Vagina (tissue), 2 donors: Measurements from ENCODE around the gene GNAQ. TPM values are rescaled to one million over a fixed set of nuclear protein-coding genes. Genes with fewer than 3 reads are reported as not detected.
"Not testable (repeated sequence)": the region's sequence is repeated elsewhere in the genome, so short reads cannot be mapped to it uniquely, and the experiment has no call there.

ENCODE experiments used
- DNase-seq, 2 donors: peaks; one replicate each; pipeline ENCODE4 v3.0.0-alpha.2; 2017; ENCODE audit errors: extremely low spot score in 2 of 2
- H3K27ac ChIP-seq: fragments of 200-600 bp; sonication (generic); one replicate; pipeline ENCODE4 v1.5.1; 2019
- H3K27me3 ChIP-seq: fragments of 200-600 bp; sonication (generic); one replicate; pipeline ENCODE4 v1.5.1; 2019
- H3K36me3 ChIP-seq, 2 donors: fragments of 200-600 bp; sonication (generic); one replicate each; pipeline ENCODE4 v1.5.1; 2017 to 2019
- H3K4me1 ChIP-seq: fragments of 200-600 bp; sonication (generic); one replicate; pipeline ENCODE4 v1.5.1; 2019
- H3K4me3 ChIP-seq, 2 donors: fragments of 200-600 bp; sonication (generic); 1 replicate in 1 of 2; 2 replicates in 1 of 2; pipeline ENCODE4 v1.5.1; 2016 to 2019
- H3K9me3 ChIP-seq: fragments of 200-600 bp; sonication (generic); one replicate; pipeline ENCODE4 v1.5.1; 2019
- POLR2A ChIP-seq, 2 donors: fragments of 450-650 bp; IDR thresholded peaks; one replicate each; pipeline ENCODE4 v1.6.1; 2017; ENCODE audit warnings: antibody characterized with exemption in 2 of 2, mild to moderate bottlenecking in 2 of 2, moderate library complexity in 2 of 2
- POLR2AphosphoS5 ChIP-seq, 2 donors: sonication (generic); formaldehyde crosslinking; IDR thresholded peaks; one replicate each; pipeline ENCODE4 v1.9.0; 2017; ENCODE audit warnings: antibody characterized with exemption in 2 of 2, mild to moderate bottlenecking in 2 of 2, low read depth in 1 of 2; ENCODE audit not compliant: insufficient read depth in 1 of 2
- intact Hi-C: fragments of 100-400 bp; cut with DNase I; formaldehyde crosslinking; loops from one replicate; pipeline ENCODE4 v1.15.1; 2023
- total RNA-seq: library from RNA; depleted of rRNA; stranded (reverse); fragments of >200 nt; gene quantifications from one replicate; pipeline ENCODE4 v1.2.3, GENCODE V29; 2016
- TF ChIP-seq, protein P1 (sequence below), 3 experiments: fragments of 450-650 bp in 2 of 3; fragments of 200-600 bp in 1 of 3; sonication (generic) in 1 of 3; IDR thresholded peaks; one replicate each; pipeline ENCODE4 v1.5.1; 2017 to 2019; ENCODE audit warnings: antibody characterized with exemption in 3 of 3, mild to moderate bottlenecking in 2 of 3, moderate library complexity in 2 of 3

GNAQ gene
- total RNA-seq, 1 donor from 2014 or later, result 31.9 TPM

DNA sequence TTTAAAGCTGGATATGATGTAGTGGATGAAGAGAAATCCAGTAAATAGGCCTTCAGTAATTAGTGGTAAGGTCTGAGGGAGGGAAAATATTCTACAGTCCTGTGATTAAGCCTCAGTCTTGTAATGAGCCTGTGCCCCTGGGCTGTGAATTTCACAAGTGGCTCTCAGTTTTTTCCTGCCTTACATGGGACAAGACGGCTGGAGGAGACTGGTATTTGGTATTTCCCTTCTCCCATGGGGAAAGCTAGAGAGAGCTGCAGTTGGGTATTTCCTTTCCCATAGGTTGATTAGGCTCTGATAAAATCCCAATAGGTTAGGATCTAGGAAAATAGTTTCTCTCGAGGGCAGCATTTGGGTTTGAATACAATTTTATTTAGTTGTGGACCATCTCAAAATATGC lies 321.3 kb downstream of the GNAQ start:
- Histone ChIP-seq H3K4me3 (no peak overlapping the region), H3K27ac (no peak overlapping the region), H3K9me3 (no peaks in the 10 kb centered on the region), H3K4me1 (peaks cover 13% of the 10 kb centered on the region), H3K36me3 (no peaks in the 10 kb centered on the region), H3K27me3 (no peaks in the 10 kb centered on the region)
- no peak for TF ChIP-seq POLR2A (IDR thresholded peaks at IDR 0.05)
- TF ChIP-seq, protein P1, sequence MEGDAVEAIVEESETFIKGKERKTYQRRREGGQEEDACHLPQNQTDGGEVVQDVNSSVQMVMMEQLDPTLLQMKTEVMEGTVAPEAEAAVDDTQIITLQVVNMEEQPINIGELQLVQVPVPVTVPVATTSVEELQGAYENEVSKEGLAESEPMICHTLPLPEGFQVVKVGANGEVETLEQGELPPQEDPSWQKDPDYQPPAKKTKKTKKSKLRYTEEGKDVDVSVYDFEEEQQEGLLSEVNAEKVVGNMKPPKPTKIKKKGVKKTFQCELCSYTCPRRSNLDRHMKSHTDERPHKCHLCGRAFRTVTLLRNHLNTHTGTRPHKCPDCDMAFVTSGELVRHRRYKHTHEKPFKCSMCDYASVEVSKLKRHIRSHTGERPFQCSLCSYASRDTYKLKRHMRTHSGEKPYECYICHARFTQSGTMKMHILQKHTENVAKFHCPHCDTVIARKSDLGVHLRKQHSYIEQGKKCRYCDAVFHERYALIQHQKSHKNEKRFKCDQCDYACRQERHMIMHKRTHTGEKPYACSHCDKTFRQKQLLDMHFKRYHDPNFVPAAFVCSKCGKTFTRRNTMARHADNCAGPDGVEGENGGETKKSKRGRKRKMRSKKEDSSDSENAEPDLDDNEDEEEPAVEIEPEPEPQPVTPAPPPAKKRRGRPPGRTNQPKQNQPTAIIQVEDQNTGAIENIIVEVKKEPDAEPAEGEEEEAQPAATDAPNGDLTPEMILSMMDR (IDR thresholded peaks at IDR 0.05), result no peak
- TF ChIP-seq POLR2AphosphoS5 (IDR thresholded peaks at IDR 0.05; ENCODE audit: insufficient read depth in 1 of 2, low read depth in 1 of 2), result no peak
- no peak for DNase-seq
- intact Hi-C loops, result no loop called here

DNA sequence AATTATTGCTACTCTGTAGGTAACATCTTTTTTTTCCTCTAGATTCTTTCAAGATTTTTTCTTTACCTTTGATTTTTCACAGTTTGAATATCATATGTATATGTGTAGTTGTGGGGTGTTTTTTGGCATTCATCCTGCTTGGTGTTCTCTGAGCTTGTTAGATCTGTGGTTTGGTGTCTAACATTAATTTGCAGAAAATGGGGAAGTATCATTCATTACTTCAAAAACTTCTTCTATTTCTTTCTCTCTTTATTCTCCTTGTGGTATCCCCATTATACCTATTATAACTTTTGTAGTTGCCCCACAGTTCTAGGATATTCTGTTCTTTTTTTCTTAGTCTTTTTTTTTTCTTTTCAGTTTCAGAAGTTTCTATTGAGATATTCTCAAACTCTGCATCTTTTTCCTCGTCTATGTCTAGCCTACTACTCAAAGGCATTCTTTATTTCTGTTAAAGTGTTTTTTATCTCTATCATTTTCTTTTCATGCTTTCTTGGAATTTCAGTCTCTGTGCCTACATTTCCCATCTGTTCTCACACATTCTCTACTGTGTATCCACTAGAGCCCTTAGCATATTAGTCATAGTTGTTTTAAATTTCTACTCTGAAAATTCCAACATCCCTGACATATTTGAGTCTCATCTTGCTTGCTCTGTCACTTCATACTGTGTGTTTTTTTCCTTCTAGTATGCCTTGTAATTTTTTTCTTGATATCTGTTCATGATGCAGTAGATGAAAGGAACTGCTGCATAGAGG lies 323.4 kb downstream of the GNAQ start:
- Histone ChIP-seq H3K36me3 (no peaks in the 10 kb centered on the region), H3K4me1 (no peaks in the 10 kb centered on the region), H3K27me3 (no peaks in the 10 kb centered on the region), H3K4me3 (no peak overlapping the region), H3K9me3 (no peaks in the 10 kb centered on the region), H3K27ac (peak overlapping the region; percentile 41)
- TF ChIP-seq POLR2AphosphoS5 (IDR thresholded peaks at IDR 0.05; ENCODE audit: insufficient read depth in 1 of 2, low read depth in 1 of 2) (no peak), POLR2A (IDR thresholded peaks at IDR 0.05) (no peak)
- TF ChIP-seq, protein P1 (IDR thresholded peaks at IDR 0.05), result no peak
- intact Hi-C loops, result no loop called here
- no peak for DNase-seq

DNA sequence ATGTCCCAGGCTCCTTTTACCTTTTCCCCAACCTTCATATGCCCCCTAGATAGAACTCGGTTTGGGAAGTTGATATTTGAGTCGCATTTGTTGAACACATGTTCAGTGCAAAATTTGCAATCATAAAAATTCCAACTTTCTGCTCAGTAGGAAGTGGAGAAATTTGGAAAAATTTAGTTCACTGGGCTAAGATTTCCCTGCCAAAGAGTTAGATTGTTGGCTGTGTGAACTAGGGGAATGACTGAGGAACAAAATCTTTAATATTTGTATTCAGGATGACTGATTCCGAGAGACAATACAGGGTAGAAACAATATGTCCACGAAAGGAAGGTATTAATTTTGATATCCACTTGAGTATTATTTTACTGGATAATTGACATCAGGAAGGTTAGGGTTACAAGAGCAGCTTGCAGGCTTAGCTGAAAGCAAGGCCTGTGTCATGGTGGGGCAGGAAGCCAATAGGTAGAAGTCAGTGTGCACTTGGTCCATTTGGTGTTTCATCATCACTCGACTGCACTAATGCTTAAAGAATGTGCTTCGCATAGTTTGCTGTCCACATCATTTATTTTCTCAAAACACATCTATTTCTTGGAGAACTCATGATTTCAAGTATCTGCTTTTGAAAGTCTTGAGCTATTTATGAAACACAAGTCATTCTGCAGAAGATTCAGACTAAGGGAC lies 324.1 kb downstream of the GNAQ start:
- TF ChIP-seq, protein P1 (IDR thresholded peaks at IDR 0.05), result no peak
- TF ChIP-seq POLR2A (IDR thresholded peaks at IDR 0.05), result no peak
- peak; percentile 52 to 82 for TF ChIP-seq POLR2AphosphoS5 (IDR thresholded peaks at IDR 0.05; ENCODE audit: insufficient read depth in 1 of 2, low read depth in 1 of 2)
- Histone ChIP-seq H3K27ac (peak overlapping the region; percentile 59), H3K4me3 (no peak overlapping the region), H3K27me3 (no peaks in the 10 kb centered on the region), H3K9me3 (no peaks in the 10 kb centered on the region), H3K4me1 (no peaks in the 10 kb centered on the region), H3K36me3 (no peaks in the 10 kb centered on the region)
- no peak for DNase-seq
- intact Hi-C loops, result no loop called here

DNA sequence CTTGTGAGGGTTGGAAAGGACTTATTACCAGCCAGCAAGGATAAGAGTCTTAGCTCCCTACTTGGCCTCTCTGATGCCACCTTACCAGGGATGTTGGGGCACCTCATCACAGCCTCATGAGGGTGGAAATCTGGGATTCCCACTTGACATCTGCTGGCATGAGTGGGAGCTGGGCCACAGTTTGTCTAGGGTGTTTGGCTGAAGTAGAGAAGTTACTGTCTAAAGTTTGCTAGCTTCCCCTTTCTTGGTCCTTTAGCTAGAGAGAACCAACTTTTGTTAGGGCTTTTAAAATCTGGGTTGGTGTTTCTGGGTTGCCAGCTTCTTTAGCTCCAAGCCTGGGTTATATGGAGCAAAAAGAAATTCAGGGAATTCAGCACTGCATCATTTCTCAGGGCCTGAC lies 326.0 kb downstream of the GNAQ start:
- intact Hi-C loops, result no loop called here
- Histone ChIP-seq H3K9me3 (no peaks in the 10 kb centered on the region), H3K4me3 (no peak overlapping the region), H3K27ac (no peak overlapping the region), H3K36me3 (no peaks in the 10 kb centered on the region), H3K4me1 (no peaks in the 10 kb centered on the region), H3K27me3 (no peaks in the 10 kb centered on the region)
- no peak for DNase-seq
- TF ChIP-seq POLR2AphosphoS5 (IDR thresholded peaks at IDR 0.05; ENCODE audit: insufficient read depth in 1 of 2, low read depth in 1 of 2) (no peak), POLR2A (IDR thresholded peaks at IDR 0.05) (no peak)
- TF ChIP-seq, protein P1 (IDR thresholded peaks at IDR 0.05), result no peak

DNA sequence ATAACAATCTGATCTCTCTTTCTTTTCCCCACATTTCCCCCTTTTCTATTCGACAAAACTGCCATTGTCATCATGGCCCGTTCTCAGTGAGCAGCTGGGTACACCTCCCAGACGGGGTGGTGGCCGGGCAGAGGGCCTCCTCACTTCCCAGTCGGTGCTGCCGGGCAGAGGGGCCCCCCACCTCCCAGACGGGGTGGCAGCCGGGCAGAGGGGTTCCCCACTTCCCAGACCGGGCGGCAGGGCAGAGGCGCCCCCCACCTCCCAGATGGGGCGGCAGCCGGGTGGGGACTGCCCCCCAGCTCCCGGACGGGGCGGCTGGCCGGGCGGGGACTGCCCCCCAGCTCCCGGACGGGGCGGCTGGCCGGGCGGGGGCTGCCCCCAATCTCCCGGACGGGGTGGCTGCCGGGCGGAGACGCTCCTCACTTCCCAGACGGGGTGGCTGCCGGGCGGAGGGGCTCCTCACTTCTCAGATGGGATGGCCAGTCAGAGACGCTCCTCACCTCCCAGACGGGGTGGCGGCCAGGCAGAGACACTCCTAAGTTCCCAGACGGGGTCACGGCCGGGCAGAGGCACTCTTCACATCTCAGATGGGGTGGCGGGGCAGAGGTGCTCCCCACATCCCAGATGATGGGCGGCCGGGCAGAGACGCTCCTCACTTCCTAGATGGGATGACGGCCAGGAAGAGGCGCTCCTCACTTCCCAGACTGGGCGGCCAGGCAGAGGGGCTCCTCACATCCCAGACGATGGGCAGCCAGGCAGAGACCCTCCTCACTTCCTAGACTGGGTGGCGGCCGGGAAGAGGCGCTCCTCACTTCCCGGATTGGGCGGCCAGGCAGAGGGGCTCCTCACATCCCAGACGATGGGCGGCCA lies 328.9 kb downstream of the GNAQ start:
- H3K36me3 ChIP-seq, intact Hi-C loops, DNase-seq, H3K4me1 ChIP-seq, H3K4me3 ChIP-seq, H3K9me3 ChIP-seq, H3K27ac ChIP-seq, H3K27me3 ChIP-seq: not testable (repeated sequence)
